ENCODE measurements around the gene ASB15. TPM values are rescaled to one million over a fixed set of nuclear protein-coding genes. Genes with fewer than 3 reads are reported as not detected.

Gene ASB15
- total and polyA plus RNA-seq, 2 of the 13 experiments (the other 11 are each of a cell fraction or from before 2014, with no cell fraction given), result not detected

GRCh38 chr7:123633553-123633952 is 31.9 kb downstream of the ASB15 start:
- ChIA-PET CTCF (ENCODE audit: low intra/inter-chr PET ratio, low total read pairs) (interaction anchor here (0.6 kb wide), 1 partner anchor 232 kb away, joined by 3 read pairs; no protein-coding TSS in a partner anchor), POLR2A (no interaction called here)
- Histone ChIP-seq H3K9ac (ENCODE audit: insufficient read depth, low read depth, low read length) (no peak overlapping the region), H3K79me2 (ENCODE audit: insufficient read depth, low read length) (no peaks in the 10 kb centered on the region), H3K4me3 (replicated peaks in 1 of 3; ENCODE audit: insufficient read depth in 1 of 3, low read depth in 2 of 3, low read length in 3 of 3) (no peak overlapping the region), H3K9me3 (ENCODE audit: low read length) (no peaks in the 10 kb centered on the region), H2AFZ (ENCODE audit: low read length) (no peak overlapping the region), H4K20me1 (ENCODE audit: insufficient read depth, low read length) (no peaks in the 10 kb centered on the region), H3K4me1 (ENCODE audit: insufficient read depth, low read length) (no peaks in the 10 kb centered on the region), H3K4me2 (ENCODE audit: low read depth, low read length) (no peak overlapping the region), H3K36me3 (replicated peaks in 1 of 2; ENCODE audit: control insufficient read depth in 1 of 2, insufficient read depth in 2 of 2, low read length in 2 of 2) (no peaks in the 10 kb centered on the region), H3K27me3 (ENCODE audit: control insufficient read depth in 1 of 2, insufficient read depth in 2 of 2, low read length in 2 of 2) (no peaks in the 10 kb centered on the region), H3K27ac (ENCODE audit: extremely low read length, insufficient read depth, low read length) (no peak overlapping the region)
- 50% methylated on average over 7 of the region's 7 CpGs for WGBS (ENCODE audit: low lambda C conversion rate)
- BruUV-seq (replicated peaks), result no TSS peak
- ATAC-seq (no peak), FAIRE-seq (no peak), DNase-seq (ENCODE audit: low spot score) (no peak)
- intact Hi-C loops (cut with micrococcal nuclease; ENCODE audit: unreplicated experiment) (loop anchor here (5.0 kb wide), 1 partner anchor 164 kb away; no protein-coding TSS in a partner anchor), in situ Hi-C loops (cut with HindIII; ENCODE audit: extremely low pct_ligation_motif_present, low pct_unique_long_range_greater_than_20kb) (loop anchor here (10.0 kb wide), 1 partner anchor 231 kb away; no protein-coding TSS in a partner anchor)
- TF ChIP-seq HINFP (CRISPR knock-in tag; IDR thresholded peaks at IDR 0.05; ENCODE audit: low read depth), result no peak
- TF ChIP-seq SAFB2 (CRISPR knock-in tag; IDR thresholded peaks at IDR 0.05; ENCODE audit: borderline replicate concordance, low read depth), result no peak
- no peak for TF ChIP-seq ZNF607 (CRISPR knock-in tag; IDR thresholded peaks at IDR 0.05; ENCODE audit: borderline replicate concordance)
- TF ChIP-seq ZNF816 (CRISPR knock-in tag; IDR thresholded peaks at IDR 0.05; ENCODE audit: borderline replicate concordance), result no peak
- no peak for TF ChIP-seq AHDC1 (CRISPR knock-in tag; IDR thresholded peaks at IDR 0.05; ENCODE audit: borderline replicate concordance)
- TF ChIP-seq KDM1A (CRISPR knock-in tag; IDR thresholded peaks at IDR 0.05), result no peak
- TF ChIP-seq AKAP8 (CRISPR knock-in tag; IDR thresholded peaks at IDR 0.05), result no peak
- no peak for TF ChIP-seq ZNF597 (CRISPR knock-in tag; IDR thresholded peaks at IDR 0.05)
- TF ChIP-seq POLR2A (IDR thresholded peaks at IDR 0.05; ENCODE audit: insufficient read depth in 1 of 2, low read depth in 2 of 2, low read length in 2 of 2), result no peak
- TF ChIP-seq PRMT3 (CRISPR knock-in tag; IDR thresholded peaks at IDR 0.05; ENCODE audit: borderline replicate concordance, low read depth), result no peak
- no peak for TF ChIP-seq ZNF20 (CRISPR knock-in tag; IDR thresholded peaks at IDR 0.05)
- TF ChIP-seq ZNF441 (CRISPR knock-in tag; IDR thresholded peaks at IDR 0.05; ENCODE audit: borderline replicate concordance), result no peak
- TF ChIP-seq ZNF275 (CRISPR knock-in tag; IDR thresholded peaks at IDR 0.05; ENCODE audit: borderline replicate concordance), result no peak
- no peak for TF ChIP-seq CBX1 (IDR thresholded peaks at IDR 0.05; ENCODE audit: low read depth)
- TF ChIP-seq KLF9 (CRISPR knock-in tag; IDR thresholded peaks at IDR 0.05; ENCODE audit: low read depth), result no peak
- no peak for TF ChIP-seq NFIB (CRISPR knock-in tag; IDR thresholded peaks at IDR 0.05; ENCODE audit: borderline replicate concordance)
